Measurements from ENCODE around the gene PARP12. TPM values are rescaled to one million over a fixed set of nuclear protein-coding genes. Genes with fewer than 3 reads are reported as not detected.

PARP12 gene
- total RNA-seq, 1 donor from 2014 or later = 16.4 TPM

DNA sequence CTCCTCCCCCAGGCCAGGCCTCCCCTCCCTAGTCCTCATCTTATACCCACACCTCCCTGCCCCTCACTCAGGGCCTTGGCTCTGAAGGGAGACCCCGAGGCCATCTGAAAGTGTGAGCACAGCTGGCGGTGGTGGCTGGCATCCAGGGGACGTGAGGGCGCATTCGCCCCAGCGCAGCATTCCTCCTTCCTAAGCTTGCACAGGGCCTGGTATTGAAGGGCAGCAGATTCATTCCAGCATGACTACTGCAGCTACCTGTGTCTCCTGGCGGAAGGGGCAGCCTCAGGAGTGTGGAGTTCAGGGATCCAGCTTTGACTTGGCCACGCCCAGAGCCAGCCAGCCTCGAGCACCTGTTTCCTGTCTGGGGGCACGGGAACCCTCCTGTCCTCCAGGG, 72.6 kb downstream of the PARP12 start:
- Histone ChIP-seq H3K36me3 (no peaks in the 10 kb centered on the region), H3K27ac (replicated peaks) (no peak overlapping the region), H3K4me3 (no peak overlapping the region), H3K27me3 (ENCODE audit: low read depth) (no peaks in the 10 kb centered on the region), H3K9me3 (replicated peaks) (no peaks in the 10 kb centered on the region), H3K4me1 (peaks cover 6% of the 10 kb centered on the region)
- no peak for TF ChIP-seq CTCF (IDR thresholded peaks at IDR 0.05; ENCODE audit: borderline replicate concordance)
- intact Hi-C loops (cut with micrococcal nuclease) = no loop called here
- DNase-seq = no peak

DNA sequence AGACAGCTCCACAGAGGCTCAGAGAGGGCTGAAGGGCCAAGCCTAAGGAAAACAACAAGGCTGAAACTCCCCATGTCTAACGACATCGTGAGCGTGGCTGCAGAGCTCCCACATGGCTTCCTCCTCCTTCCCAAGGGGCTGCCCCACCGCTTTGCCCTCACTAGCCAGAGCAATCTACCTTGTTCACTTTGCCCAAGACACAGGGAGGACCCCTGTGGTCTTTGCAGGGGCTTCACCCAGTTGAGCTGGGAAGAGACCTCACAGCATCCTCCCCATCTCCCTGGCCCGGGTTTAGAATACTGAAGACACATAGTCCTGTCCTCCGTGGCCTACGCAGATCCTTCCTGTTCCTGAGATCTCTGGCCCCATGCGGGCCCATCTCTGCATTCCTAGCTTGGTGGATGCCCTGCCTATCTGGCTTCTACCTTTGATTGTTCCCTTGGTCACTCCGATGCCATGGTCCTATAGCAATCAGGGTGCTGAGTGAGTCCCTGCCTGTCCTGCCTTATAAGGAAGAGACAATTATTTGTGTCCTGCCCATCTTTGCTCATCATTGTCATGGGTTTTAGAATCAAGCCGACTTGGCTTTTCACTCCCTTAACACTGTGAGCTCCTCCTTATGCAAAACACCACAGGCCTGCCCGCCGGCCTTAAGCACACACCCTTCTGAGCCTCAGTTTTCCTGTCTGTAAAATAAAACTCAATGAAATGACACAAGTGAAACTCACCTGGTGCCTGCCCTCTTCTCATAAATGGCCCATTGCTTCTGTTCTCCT, 73.2 kb downstream of the PARP12 start:
- intact Hi-C loops (cut with micrococcal nuclease) = no loop called here
- H3K36me3 ChIP-seq = no peaks in the 10 kb centered on the region

DNA sequence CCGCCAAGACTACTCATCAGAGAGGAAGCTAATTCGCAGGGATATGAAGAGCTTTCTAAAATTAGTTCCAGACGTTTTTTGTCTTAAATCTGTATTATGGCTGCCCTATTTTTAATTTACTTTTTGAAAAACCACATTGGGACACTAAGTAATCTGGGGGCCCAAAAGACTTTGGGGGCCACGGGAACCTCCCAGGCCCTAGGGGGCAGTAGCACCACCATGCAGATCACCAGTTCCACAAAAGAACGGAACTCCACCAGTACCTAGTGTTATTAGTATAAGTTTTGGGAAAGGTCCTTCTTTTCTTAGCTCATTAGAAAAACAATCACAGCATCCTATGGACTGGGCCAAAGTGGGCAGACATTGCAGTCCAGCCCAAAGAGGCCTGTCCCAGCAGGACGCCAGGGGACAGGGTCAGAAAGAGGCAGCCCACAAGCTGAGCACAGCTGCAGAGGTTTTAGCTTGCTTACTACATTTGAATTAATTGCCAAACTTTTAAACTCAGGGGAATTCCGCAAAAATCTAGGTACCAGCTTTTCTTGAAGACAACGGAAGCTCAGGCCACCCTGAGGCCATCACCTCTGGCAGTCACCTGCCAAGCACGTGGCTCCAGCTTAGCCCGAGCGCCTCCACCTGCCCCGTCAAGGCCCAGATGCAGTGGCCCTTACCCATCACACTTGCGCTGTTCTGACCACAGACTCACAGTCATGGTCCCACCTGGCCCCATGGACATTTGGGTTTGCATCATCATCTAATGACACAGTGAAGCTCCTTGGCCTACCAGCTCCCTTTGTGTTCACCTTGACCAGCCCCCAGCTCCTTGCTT, 74.8 kb downstream of the PARP12 start:
- H3K27ac ChIP-seq (replicated peaks) = no peak overlapping the region
- H3K4me1 ChIP-seq = no peaks in the 10 kb centered on the region
- peaks cover 6% of the 10 kb centered on the region for H3K27me3 ChIP-seq (ENCODE audit: low read depth)
- DNase-seq = no peak
- TF ChIP-seq CTCF (IDR thresholded peaks at IDR 0.05; ENCODE audit: borderline replicate concordance) = no peak
- H3K36me3 ChIP-seq = no peaks in the 10 kb centered on the region
- H3K9me3 ChIP-seq (replicated peaks) = no peaks in the 10 kb centered on the region
- H3K4me3 ChIP-seq = no peak overlapping the region
- intact Hi-C loops (cut with micrococcal nuclease) = no loop called here

More for the DNA sequence above, 73.2 kb downstream of the PARP12 start:
- no peak overlapping the region for H3K27ac ChIP-seq (replicated peaks)
- H3K4me3 ChIP-seq = no peak overlapping the region
- no peak for TF ChIP-seq CTCF (IDR thresholded peaks at IDR 0.05; ENCODE audit: borderline replicate concordance)
- no peaks in the 10 kb centered on the region for H3K27me3 ChIP-seq (ENCODE audit: low read depth)
- H3K4me1 ChIP-seq = no peaks in the 10 kb centered on the region
- no peak for DNase-seq
- no peaks in the 10 kb centered on the region for H3K9me3 ChIP-seq (replicated peaks)

- peaks cover 6% of the 10 kb centered on the region for H3K27me3 ChIP-seq (ENCODE audit: low read depth)
- no peak overlapping the region for H3K27ac ChIP-seq (replicated peaks)
- no peak overlapping the region for H3K4me3 ChIP-seq
- no peak for DNase-seq
- TF ChIP-seq CTCF (IDR thresholded peaks at IDR 0.05; ENCODE audit: borderline replicate concordance) = no peak
- no peaks in the 10 kb centered on the region for H3K4me1 ChIP-seq
- no peaks in the 10 kb centered on the region for H3K36me3 ChIP-seq
- intact Hi-C loops (cut with micrococcal nuclease) = no loop called here
- no peaks in the 10 kb centered on the region for H3K9me3 ChIP-seq (replicated peaks)
Measured at GRCh38 chr7:139985811-139986210, 76.9 kb downstream of the PARP12 start.

DNA sequence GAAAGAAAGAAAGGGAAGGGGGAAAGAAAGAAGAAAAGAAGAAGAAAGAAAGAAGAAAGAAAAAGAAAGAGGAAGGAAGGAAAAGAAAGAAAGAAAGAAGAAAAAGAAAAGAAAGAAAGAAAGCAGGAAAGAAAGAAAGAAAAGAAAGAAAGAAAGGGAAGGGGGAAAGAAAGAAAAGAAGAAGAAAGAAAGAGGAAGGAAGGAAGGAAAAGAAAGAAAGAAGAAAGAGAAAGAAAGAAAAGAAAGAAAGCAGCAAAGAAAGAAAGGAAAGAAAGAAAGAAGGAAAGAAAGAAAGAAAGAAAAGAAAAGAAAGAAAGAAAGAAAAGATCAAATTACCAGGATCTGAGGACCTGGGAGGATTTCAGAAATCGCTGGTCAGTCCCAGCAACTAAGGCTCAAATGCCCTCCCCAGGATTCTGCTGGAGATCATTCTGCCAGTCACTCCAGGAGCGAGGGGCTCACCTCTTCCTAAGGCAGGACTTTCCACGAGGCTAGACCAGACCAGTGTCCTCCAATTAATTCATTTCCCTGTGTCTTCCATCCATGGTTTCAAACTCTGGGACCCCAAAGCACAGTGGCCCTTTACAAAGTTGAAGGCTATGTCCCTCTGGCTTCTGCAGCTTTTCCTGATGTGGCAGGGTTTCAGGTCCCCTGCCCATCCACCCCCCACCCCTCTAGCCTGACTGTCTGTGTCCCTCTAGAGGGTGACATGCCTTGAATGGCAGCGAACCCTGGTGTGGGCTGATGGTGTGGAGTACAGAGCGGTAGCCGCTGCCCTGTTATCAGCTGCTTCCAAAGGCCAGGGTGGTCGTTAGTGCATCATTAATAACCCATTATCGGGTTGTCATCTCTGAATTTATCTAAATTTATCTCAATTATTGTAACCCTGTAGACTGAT, 77.9 kb downstream of the PARP12 start:
- H3K4me1 ChIP-seq = no peaks in the 10 kb centered on the region

More for the DNA sequence above, 77.9 kb downstream of the PARP12 start:
- Histone ChIP-seq H3K4me3 (no peak overlapping the region), H3K9me3 (replicated peaks) (no peaks in the 10 kb centered on the region), H3K27me3 (ENCODE audit: low read depth) (peaks cover 6% of the 10 kb centered on the region), H3K27ac (replicated peaks) (no peak overlapping the region), H3K36me3 (no peaks in the 10 kb centered on the region)
- DNase-seq = no peak
- intact Hi-C loops (cut with micrococcal nuclease) = no loop called here
- TF ChIP-seq CTCF (IDR thresholded peaks at IDR 0.05; ENCODE audit: borderline replicate concordance) = no peak
